Activated naive CD8-positive, alpha-beta T cell treated with anti-CD3 and anti-CD28 coated beads, Interleukin-2, amount 10 ng/mL, durations not matched to agents 7 days and 5 days (primary cell): Measurements from ENCODE around the gene KCNMA1. TPM values are rescaled to one million over a fixed set of nuclear protein-coding genes. Genes with fewer than 3 reads are reported as not detected.
A peak's percentile ranks its signal among the peaks of the same experiment; 100 is the strongest.

ENCODE experiments used
- ATAC-seq: fragments of 150-1000 bp; cut with Tn5 transposase; one replicate; pipeline ENCODE4 v1.10.0; 2021; ENCODE audit warnings: low read depth, moderate library complexity
- POLR2A ChIA-PET: fragments of 350-600 bp; sonication (Branson Sonifier 250); formaldehyde crosslinking; loops from one replicate; lab custom pipeline; 2021; ENCODE audit warnings: antibody characterized with exemption; lab: Charles Lee
- DNase-seq: peaks from one replicate; pipeline ENCODE4 v3.0.0; 2021
- H3K27ac Mint-ChIP-seq: one replicate; pipeline ENCODE4 v1.8.0; 2022; ENCODE audit warnings: mild to moderate bottlenecking, mixed read lengths
- H3K27me3 Mint-ChIP-seq: one replicate; pipeline ENCODE4 v1.8.0; 2022; ENCODE audit warnings: mild to moderate bottlenecking, moderate library complexity, mixed read lengths
- H3K36me3 Mint-ChIP-seq: one replicate; pipeline ENCODE4 v1.8.0; 2021; ENCODE audit warnings: mild to moderate bottlenecking, mixed read lengths
- H3K4me1 Mint-ChIP-seq: one replicate; pipeline ENCODE4 v1.8.0; 2021; ENCODE audit warnings: mixed read lengths
- H3K4me3 Mint-ChIP-seq: one replicate; pipeline ENCODE4 v1.8.0; 2022; ENCODE audit warnings: mild to moderate bottlenecking, moderate library complexity, mixed read lengths
- H3K9me3 Mint-ChIP-seq: one replicate; pipeline ENCODE4 v1.8.0; 2021; ENCODE audit warnings: mixed read lengths
- total RNA-seq, 2 experiments: library from RNA; stranded (reverse); gene quantifications; one replicate each; pipeline ENCODE4 v1.2.3, GENCODE V29; 2021

Gene KCNMA1
- total RNA-seq, 2 experiments from 2014 or later, result 0.39 to 0.54 TPM

- Mint-ChIP-seq H3K4me1 (peaks cover 3% of the 10 kb centered on the region), H3K4me3 (no peak overlapping the region), H3K36me3 (no peaks in the 10 kb centered on the region), H3K9me3 (no peaks in the 10 kb centered on the region), H3K27me3 (peaks cover 20% of the 10 kb centered on the region), H3K27ac (no peak overlapping the region)
- POLR2A ChIA-PET, result no interaction called here
- DNase-seq (no peak), ATAC-seq (no peak)
Measured at GRCh38 chr10:77560052-77560451, 77.6 kb downstream of the KCNMA1 start.

GRCh38 chr10:77556990-77557601 lies 80.5 kb downstream of the KCNMA1 start:
- no peak overlapping the region for H3K4me3 Mint-ChIP-seq
- H3K36me3 Mint-ChIP-seq, result no peaks in the 10 kb centered on the region
- H3K27me3 Mint-ChIP-seq, result peaks cover 14% of the 10 kb centered on the region
- no peaks in the 10 kb centered on the region for H3K9me3 Mint-ChIP-seq
- H3K4me1 Mint-ChIP-seq, result peaks cover 15% of the 10 kb centered on the region
- no peak overlapping the region for H3K27ac Mint-ChIP-seq
- ATAC-seq (no peak), DNase-seq (no peak)
- POLR2A ChIA-PET, result no interaction called here

- POLR2A ChIA-PET, result no interaction called here
- no peak for DNase-seq
- H3K9me3 Mint-ChIP-seq, result no peaks in the 10 kb centered on the region
- peaks cover 15% of the 10 kb centered on the region for H3K4me1 Mint-ChIP-seq
- no peak overlapping the region for H3K27ac Mint-ChIP-seq
- no peak overlapping the region for H3K4me3 Mint-ChIP-seq
- peaks cover 12% of the 10 kb centered on the region for H3K27me3 Mint-ChIP-seq
- no peak for ATAC-seq
- no peaks in the 10 kb centered on the region for H3K36me3 Mint-ChIP-seq
Measured at GRCh38 chr10:77555591-77556212, 81.9 kb downstream of the KCNMA1 start.

GRCh38 chr10:77554996-77555397 lies 82.6 kb downstream of the KCNMA1 start:
- no peaks in the 10 kb centered on the region for H3K36me3 Mint-ChIP-seq
- H3K27ac Mint-ChIP-seq, result peak overlapping the region; percentile 50
- H3K9me3 Mint-ChIP-seq, result no peaks in the 10 kb centered on the region
- DNase-seq, result no peak
- H3K4me1 Mint-ChIP-seq, result peaks cover 15% of the 10 kb centered on the region
- peaks cover 8% of the 10 kb centered on the region for H3K27me3 Mint-ChIP-seq
- H3K4me3 Mint-ChIP-seq, result peak overlapping the region; percentile 14
- POLR2A ChIA-PET, result no interaction called here
- peak; percentile 62 for ATAC-seq

- no peak overlapping the region for H3K27ac Mint-ChIP-seq
Measured at GRCh38 chr10:77553966-77554365, 83.6 kb downstream of the KCNMA1 start.

GRCh38 chr10:77553311-77553710 lies 84.3 kb downstream of the KCNMA1 start:
- H3K27me3 Mint-ChIP-seq, result peaks cover 6% of the 10 kb centered on the region
- no peak overlapping the region for H3K4me3 Mint-ChIP-seq
- H3K4me1 Mint-ChIP-seq, result peaks cover 15% of the 10 kb centered on the region
- no peak overlapping the region for H3K27ac Mint-ChIP-seq
- no peaks in the 10 kb centered on the region for H3K9me3 Mint-ChIP-seq
- H3K36me3 Mint-ChIP-seq, result no peaks in the 10 kb centered on the region
- no peak for ATAC-seq
- POLR2A ChIA-PET, result no interaction called here
- no peak for DNase-seq

More at GRCh38 chr10:77553966-77554365, 83.6 kb downstream of the KCNMA1 start:
- Mint-ChIP-seq H3K4me3 (peak overlapping the region; percentile 14), H3K36me3 (no peaks in the 10 kb centered on the region), H3K27me3 (peaks cover 6% of the 10 kb centered on the region), H3K4me1 (peaks cover 15% of the 10 kb centered on the region), H3K9me3 (no peaks in the 10 kb centered on the region)
- POLR2A ChIA-PET, result no interaction called here
- no peak for ATAC-seq
- DNase-seq, result no peak

- Mint-ChIP-seq H3K4me1 (peaks cover 15% of the 10 kb centered on the region), H3K36me3 (no peaks in the 10 kb centered on the region), H3K9me3 (no peaks in the 10 kb centered on the region), H3K27me3 (peaks cover 7% of the 10 kb centered on the region), H3K4me3 (no peak overlapping the region), H3K27ac (no peak overlapping the region)
- DNase-seq (no peak), ATAC-seq (no peak)
- POLR2A ChIA-PET, result no interaction called here
Measured at GRCh38 chr10:77552252-77552651, 85.4 kb downstream of the KCNMA1 start.

GRCh38 chr10:77550378-77550777 lies 87.2 kb downstream of the KCNMA1 start:
- Mint-ChIP-seq H3K27me3 (peaks cover 9% of the 10 kb centered on the region), H3K4me3 (no peak overlapping the region), H3K27ac (no peak overlapping the region), H3K4me1 (peaks cover 15% of the 10 kb centered on the region), H3K9me3 (peaks cover 1% of the 10 kb centered on the region), H3K36me3 (no peaks in the 10 kb centered on the region)
- ATAC-seq (no peak), DNase-seq (no peak)
- POLR2A ChIA-PET, result no interaction called here

GRCh38 chr10:77548671-77549070 lies 88.9 kb downstream of the KCNMA1 start:
- POLR2A ChIA-PET, result no interaction called here
- DNase-seq, result no peak
- peaks cover 14% of the 10 kb centered on the region for H3K27me3 Mint-ChIP-seq
- peaks cover 3% of the 10 kb centered on the region for H3K9me3 Mint-ChIP-seq
- no peaks in the 10 kb centered on the region for H3K36me3 Mint-ChIP-seq
- no peak overlapping the region for H3K27ac Mint-ChIP-seq
- no peak overlapping the region for H3K4me3 Mint-ChIP-seq
- peaks cover under 1% of the 10 kb centered on the region for H3K4me1 Mint-ChIP-seq
- ATAC-seq, result no peak

GRCh38 chr10:77548157-77548556 lies 89.5 kb downstream of the KCNMA1 start:
- H3K4me1 Mint-ChIP-seq, result no peaks in the 10 kb centered on the region
- no peak overlapping the region for H3K27ac Mint-ChIP-seq
- ATAC-seq (no peak), DNase-seq (no peak)
- H3K27me3 Mint-ChIP-seq, result peaks cover 14% of the 10 kb centered on the region
- POLR2A ChIA-PET, result no interaction called here
- H3K36me3 Mint-ChIP-seq, result no peaks in the 10 kb centered on the region
- H3K9me3 Mint-ChIP-seq, result peaks cover 3% of the 10 kb centered on the region
- H3K4me3 Mint-ChIP-seq, result no peak overlapping the region

GRCh38 chr10:77547307-77548050 lies 90.1 kb downstream of the KCNMA1 start:
- DNase-seq (no peak), ATAC-seq (no peak)
- POLR2A ChIA-PET, result no interaction called here
- H3K4me3 Mint-ChIP-seq, result no peak overlapping the region
- peaks cover 4% of the 10 kb centered on the region for H3K4me1 Mint-ChIP-seq
- no peaks in the 10 kb centered on the region for H3K36me3 Mint-ChIP-seq
- no peak overlapping the region for H3K27ac Mint-ChIP-seq
- peaks cover 19% of the 10 kb centered on the region for H3K27me3 Mint-ChIP-seq
- peaks cover 3% of the 10 kb centered on the region for H3K9me3 Mint-ChIP-seq

- H3K27ac Mint-ChIP-seq, result no peak overlapping the region
- peaks cover 9% of the 10 kb centered on the region for H3K4me1 Mint-ChIP-seq
- DNase-seq, result no peak
- POLR2A ChIA-PET, result no interaction called here
- H3K36me3 Mint-ChIP-seq, result no peaks in the 10 kb centered on the region
- H3K4me3 Mint-ChIP-seq, result no peak overlapping the region
- H3K27me3 Mint-ChIP-seq, result peaks cover 22% of the 10 kb centered on the region
- peaks cover 3% of the 10 kb centered on the region for H3K9me3 Mint-ChIP-seq
- no peak for ATAC-seq
Measured at GRCh38 chr10:77546042-77546441, 91.6 kb downstream of the KCNMA1 start.

GRCh38 chr10:77545585-77545984 lies 92.0 kb downstream of the KCNMA1 start:
- H3K36me3 Mint-ChIP-seq, result no peaks in the 10 kb centered on the region
- H3K4me3 Mint-ChIP-seq, result no peak overlapping the region
- peaks cover 22% of the 10 kb centered on the region for H3K27me3 Mint-ChIP-seq
- no peak for ATAC-seq
- peaks cover 9% of the 10 kb centered on the region for H3K4me1 Mint-ChIP-seq
- DNase-seq, result no peak
- POLR2A ChIA-PET, result no interaction called here
- H3K9me3 Mint-ChIP-seq, result peaks cover 3% of the 10 kb centered on the region
- no peak overlapping the region for H3K27ac Mint-ChIP-seq

GRCh38 chr10:77544617-77545016 lies 93.0 kb downstream of the KCNMA1 start:
- H3K27me3 Mint-ChIP-seq, result peaks cover 22% of the 10 kb centered on the region
- H3K27ac Mint-ChIP-seq, result no peak overlapping the region
- POLR2A ChIA-PET, result no interaction called here
- DNase-seq (no peak), ATAC-seq (no peak)
- peaks cover 3% of the 10 kb centered on the region for H3K9me3 Mint-ChIP-seq
- no peaks in the 10 kb centered on the region for H3K36me3 Mint-ChIP-seq
- H3K4me3 Mint-ChIP-seq, result no peak overlapping the region
- peaks cover 9% of the 10 kb centered on the region for H3K4me1 Mint-ChIP-seq
